ENCODE data around the gene GABRA4. TPM values are rescaled to one million over a fixed set of nuclear protein-coding genes. Genes with fewer than 3 reads are reported as not detected.

GABRA4 gene
- not detected in 2 replicates for total RNA-seq (ENCODE audit: low replicate concordance)

GRCh38 chr4:46993075-46994006, at the start of gene GABRA4:
Gene GABRA4 (minus strand): TSS chr4:46993581. CDS start chr4:46993424, 157 bp downstream.

GRCh38 chr4:47031011-47031678, 37.8 kb upstream of the GABRA4 start, which contains the start of gene GABRB1:
Gene GABRB1 (plus strand): TSS chr4:47031567.

GRCh38 chr4:46909078-46909477, 84.3 kb downstream of the GABRA4 start, which contains the start of gene COX7B2:
Gene COX7B2 (minus strand): TSS chr4:46909245. CDS start chr4:46735192, 174,053 bp downstream.

Other genes with a start within 250 kb of the GABRA4 start
- not detected in 2 replicates for gene COX7B2, start 84.3 kb downstream of the GABRA4 start, total RNA-seq (ENCODE audit: low replicate concordance)
- gene GABRB1, start 38.0 kb upstream of the GABRA4 start, total RNA-seq (ENCODE audit: low replicate concordance), result 0.08 TPM in 1 of 2 replicates, not detected in the other

Data from smooth muscle cell of the coronary artery (primary cell).